GM12891 (cell line): Measurements from ENCODE around the gene WDR62.
"Not testable (repeated sequence)": the region's sequence is repeated elsewhere in the genome, so short reads cannot be mapped to it uniquely, and the experiment has no call there.

ENCODE experiments used
- PAX5 ChIP-seq: IDR thresholded peaks from 2 replicates; pipeline ENCODE4 v1.6.1; 2011; ENCODE audit warnings: low read length, moderate library complexity, mild to moderate bottlenecking; ENCODE audit not compliant: insufficient read depth, severe bottlenecking
- POLR2A ChIP-seq: IDR thresholded peaks from 2 replicates; pipeline ENCODE4 v1.6.1; 2011; ENCODE audit warnings: low read depth, low read length, control low read depth
- POLR2AphosphoS5 ChIP-seq: IDR thresholded peaks from 2 replicates; pipeline ENCODE4 v1.6.1; 2011; ENCODE audit warnings: low read depth, low read length, control low read depth
- POU2F2 ChIP-seq: IDR thresholded peaks from 2 replicates; pipeline ENCODE4 v1.6.1; 2011; ENCODE audit warnings: low read depth, mild to moderate bottlenecking, control low read depth, low read length, moderate library complexity
- SPI1 ChIP-seq: IDR thresholded peaks from 2 replicates; pipeline ENCODE4 v1.6.1; 2011; ENCODE audit warnings: low read depth, low read length, control low read depth
- TAF1 ChIP-seq: IDR thresholded peaks from 2 replicates; pipeline ENCODE4 v1.6.1; 2011; ENCODE audit warnings: low read depth, low read length, control low read depth

DNA sequence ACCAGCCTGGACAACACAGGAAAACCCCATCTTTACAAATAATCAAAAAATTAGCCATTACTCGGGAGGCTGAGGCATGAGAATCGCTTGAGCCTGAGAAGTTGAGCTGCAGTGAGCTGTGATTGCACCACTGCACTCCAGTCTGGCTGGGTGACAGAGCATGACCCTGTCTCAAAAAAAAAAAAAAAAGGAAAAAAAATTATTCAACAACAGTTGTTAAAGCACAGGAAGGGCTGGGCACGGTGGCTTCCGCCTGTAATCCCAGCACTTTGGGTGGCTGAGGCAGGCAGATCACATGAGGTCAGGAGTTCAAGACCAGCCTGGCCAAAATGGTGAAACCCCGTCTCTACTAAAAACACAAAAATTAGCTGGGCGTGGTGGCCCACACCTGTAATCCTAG, 76.5 kb downstream of the WDR62 start:
- not testable (repeated sequence) for TF ChIP-seq POLR2AphosphoS5, POLR2A, POU2F2, TAF1, SPI1, PAX5
